GM23338 (cell line): ENCODE results near the gene SLC6A8. TPM values are rescaled to one million over a fixed set of nuclear protein-coding genes. Genes with fewer than 3 reads are reported as not detected.

Experiments used
- ATAC-seq: fragments of 200-7000 bp; cut with Tn5 transposase; 3 replicates; pipeline ENCODE4 v1.9.1; 2020
- DNase-seq: peaks from one replicate; pipeline ENCODE4 v3.0.0-alpha.2; 2015; ENCODE audit warnings: low spot score
- H2AFZ ChIP-seq: fragments of 200-600 bp; sonication (generic); 2 replicates; pipeline ENCODE4 v1.8.0; 2016; ENCODE audit warnings: antibody characterized with exemption, mild to moderate bottlenecking, moderate library complexity
- H3F3A ChIP-seq: fragments of 200-600 bp; sonication (generic); replicated peaks from 2 replicates; pipeline ENCODE4 v1.8.0; 2017; ENCODE audit warnings: antibody characterized with exemption, mixed run types, low read depth
- H3K27ac ChIP-seq: fragments of 200-600 bp; sonication (generic); 2 replicates; pipeline ENCODE4 v1.6.1; 2016; ENCODE audit warnings: low read depth
- H3K27me3 ChIP-seq: fragments of 200-600 bp; sonication (generic); 2 replicates; pipeline ENCODE4 v1.8.0; 2016; ENCODE audit warnings: mild to moderate bottlenecking, mixed run types, moderate library complexity; ENCODE audit not compliant: insufficient read depth
- H3K36me3 ChIP-seq: fragments of 200-600 bp; sonication (generic); 2 replicates; pipeline ENCODE4 v1.8.0; 2016; ENCODE audit warnings: mild to moderate bottlenecking; ENCODE audit not compliant: insufficient read depth
- H3K4me1 ChIP-seq: fragments of 200-600 bp; sonication (generic); 2 replicates; pipeline ENCODE4 v1.8.0; 2016; ENCODE audit warnings: mild to moderate bottlenecking, moderate library complexity; ENCODE audit not compliant: insufficient read depth
- H3K4me2 ChIP-seq: fragments of 200-600 bp; sonication (generic); 2 replicates; pipeline ENCODE4 v1.7.1; 2017; ENCODE audit warnings: mixed run types
- H3K4me3 ChIP-seq: fragments of 200-600 bp; sonication (generic); 2 replicates; pipeline ENCODE4 v1.6.1; 2016; ENCODE audit warnings: mixed run types
- H3K79me2 ChIP-seq: fragments of 200-600 bp; sonication (generic); replicated peaks from 2 replicates; pipeline ENCODE4 v1.8.0; 2017; ENCODE audit warnings: mild to moderate bottlenecking; ENCODE audit not compliant: insufficient read depth
- H3K9me2 ChIP-seq: fragments of 200-600 bp; sonication (generic); 2 replicates; pipeline ENCODE4 v1.8.0; 2017; ENCODE audit not compliant: insufficient read depth
- H4K20me1 ChIP-seq: fragments of 200-600 bp; sonication (generic); replicated peaks from 2 replicates; pipeline ENCODE4 v1.8.0; 2017; ENCODE audit warnings: mild to moderate bottlenecking; ENCODE audit not compliant: insufficient read depth
- H3K27ac Mint-ChIP-seq: 2 replicates; pipeline ENCODE4 v1.8.0; 2020; ENCODE audit warnings: inconsistent platforms, mild to moderate bottlenecking, moderate library complexity, mixed read lengths
- H3K27me3 Mint-ChIP-seq: 3 replicates; pipeline ENCODE4 v1.8.0; 2022; ENCODE audit warnings: low read depth, mild to moderate bottlenecking, moderate library complexity, mixed read lengths, inconsistent platforms; ENCODE audit not compliant: insufficient read depth, poor library complexity
- H3K36me3 Mint-ChIP-seq: 3 replicates; pipeline ENCODE4 v1.8.0; 2021; ENCODE audit warnings: low read depth, mild to moderate bottlenecking, inconsistent platforms, moderate library complexity, mixed read lengths
- H3K4me1 Mint-ChIP-seq: 3 replicates; pipeline ENCODE4 v1.8.0; 2020; ENCODE audit warnings: mild to moderate bottlenecking, inconsistent platforms, mixed read lengths
- H3K4me3 Mint-ChIP-seq: 3 replicates; pipeline ENCODE4 v1.8.0; 2021; ENCODE audit warnings: moderate library complexity, mild to moderate bottlenecking, inconsistent platforms, mixed read lengths
- H3K9me3 Mint-ChIP-seq: 3 replicates; pipeline ENCODE4 v1.8.0; 2020; ENCODE audit warnings: moderate library complexity, mild to moderate bottlenecking, inconsistent platforms, mixed read lengths
- CREB1 ChIP-seq: fragments of 250-450 bp; sonication (Bioruptor Pico); IDR thresholded peaks from 2 replicates; pipeline ENCODE4 v1.5.0; 2020; ENCODE audit warnings: low read depth, mild to moderate bottlenecking, moderate library complexity
- CTCF ChIP-seq, 2 experiments: fragments of 200-600 bp in 1 of 2; sonication (generic) in 1 of 2; conservative IDR thresholded peaks; 2 replicates each; pipeline versions ENCODE4 v1.5.1 to v1.6.1; 2016 to 2017; ENCODE audit warnings: antibody characterized with exemption in 2 of 2, low read depth in 2 of 2, mild to moderate bottlenecking in 2 of 2, moderate library complexity in 1 of 2
- EZH2phosphoT487 ChIP-seq: fragments of 200-600 bp; sonication (generic); IDR thresholded peaks from one replicate; pipeline ENCODE4 v1.8.1; 2018; ENCODE audit warnings: antibody characterized with exemption; ENCODE audit not compliant: unreplicated experiment
- JUNB ChIP-seq: IDR thresholded peaks from one replicate; pipeline ENCODE4 v1.6.1; 2016; ENCODE audit warnings: antibody characterized with exemption; ENCODE audit not compliant: unreplicated experiment
- NANOG ChIP-seq: IDR thresholded peaks from 2 replicates; pipeline ENCODE4 v1.6.1; 2016; ENCODE audit warnings: antibody characterized with exemption, borderline replicate concordance
- STAT1 ChIP-seq: IDR thresholded peaks from one replicate; pipeline ENCODE4 v1.6.1; 2016; ENCODE audit warnings: antibody characterized with exemption; ENCODE audit not compliant: unreplicated experiment
- ZNF331 ChIP-seq: fragments of 250-450 bp; sonication (Bioruptor Pico); IDR thresholded peaks from 2 replicates; pipeline ENCODE4 v1.5.0; 2020; ENCODE audit warnings: low read depth, mild to moderate bottlenecking, moderate library complexity
- polyA plus RNA-seq: library from polyadenylated mRNA; unstranded; fragments of >200 nt; fragmentation: Nextera tagmentation; extraction: Ambion mirVana; gene quantifications from 2 replicates; pipeline ENCODE4 v1.2.1, GENCODE V29; 2016
- total RNA-seq: library from RNA; depleted of rRNA; stranded (reverse); fragments of >200 nt; shearing (Covaris generic); gene quantifications from 2 replicates; pipeline ENCODE4 v1.2.3, GENCODE V29; 2014
- TF ChIP-seq, protein P1 (sequence below): fragments of 250-450 bp; sonication (Bioruptor Pico); IDR thresholded peaks from 2 replicates; pipeline ENCODE4 v1.5.0; 2020; ENCODE audit warnings: mild to moderate bottlenecking, moderate library complexity

Gene SLC6A8
- total and polyA plus RNA-seq, 2 experiments from 2014 or later: 19.5 to 68.6 TPM

DNA sequence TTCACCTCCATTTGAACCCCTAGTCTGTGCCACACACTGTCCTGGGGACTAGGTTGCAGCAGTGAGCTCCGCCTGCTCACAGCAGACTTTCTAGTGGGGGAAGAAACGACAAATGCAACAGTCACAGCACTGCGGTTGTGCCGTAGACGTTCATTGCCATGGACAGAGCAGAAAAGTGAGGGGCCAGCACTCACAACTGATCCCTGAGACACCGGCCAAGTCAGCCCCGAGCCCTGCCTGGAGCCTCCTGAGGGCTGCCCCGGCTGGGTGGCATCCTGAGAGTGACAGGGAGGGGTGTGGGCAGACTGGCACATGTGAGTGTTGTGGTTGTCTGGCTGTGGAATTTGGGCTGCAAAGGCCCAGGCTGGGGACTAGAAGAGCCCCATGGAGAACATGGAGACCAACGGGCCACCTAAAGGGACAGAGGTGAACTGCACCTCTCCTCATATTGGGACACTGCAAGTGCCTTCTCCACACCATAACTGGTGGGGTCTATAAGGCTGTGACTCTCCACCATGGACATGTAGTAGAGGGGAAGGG is 36.1 kb upstream of the SLC6A8 start (continued):
- TF ChIP-seq, protein P1, sequence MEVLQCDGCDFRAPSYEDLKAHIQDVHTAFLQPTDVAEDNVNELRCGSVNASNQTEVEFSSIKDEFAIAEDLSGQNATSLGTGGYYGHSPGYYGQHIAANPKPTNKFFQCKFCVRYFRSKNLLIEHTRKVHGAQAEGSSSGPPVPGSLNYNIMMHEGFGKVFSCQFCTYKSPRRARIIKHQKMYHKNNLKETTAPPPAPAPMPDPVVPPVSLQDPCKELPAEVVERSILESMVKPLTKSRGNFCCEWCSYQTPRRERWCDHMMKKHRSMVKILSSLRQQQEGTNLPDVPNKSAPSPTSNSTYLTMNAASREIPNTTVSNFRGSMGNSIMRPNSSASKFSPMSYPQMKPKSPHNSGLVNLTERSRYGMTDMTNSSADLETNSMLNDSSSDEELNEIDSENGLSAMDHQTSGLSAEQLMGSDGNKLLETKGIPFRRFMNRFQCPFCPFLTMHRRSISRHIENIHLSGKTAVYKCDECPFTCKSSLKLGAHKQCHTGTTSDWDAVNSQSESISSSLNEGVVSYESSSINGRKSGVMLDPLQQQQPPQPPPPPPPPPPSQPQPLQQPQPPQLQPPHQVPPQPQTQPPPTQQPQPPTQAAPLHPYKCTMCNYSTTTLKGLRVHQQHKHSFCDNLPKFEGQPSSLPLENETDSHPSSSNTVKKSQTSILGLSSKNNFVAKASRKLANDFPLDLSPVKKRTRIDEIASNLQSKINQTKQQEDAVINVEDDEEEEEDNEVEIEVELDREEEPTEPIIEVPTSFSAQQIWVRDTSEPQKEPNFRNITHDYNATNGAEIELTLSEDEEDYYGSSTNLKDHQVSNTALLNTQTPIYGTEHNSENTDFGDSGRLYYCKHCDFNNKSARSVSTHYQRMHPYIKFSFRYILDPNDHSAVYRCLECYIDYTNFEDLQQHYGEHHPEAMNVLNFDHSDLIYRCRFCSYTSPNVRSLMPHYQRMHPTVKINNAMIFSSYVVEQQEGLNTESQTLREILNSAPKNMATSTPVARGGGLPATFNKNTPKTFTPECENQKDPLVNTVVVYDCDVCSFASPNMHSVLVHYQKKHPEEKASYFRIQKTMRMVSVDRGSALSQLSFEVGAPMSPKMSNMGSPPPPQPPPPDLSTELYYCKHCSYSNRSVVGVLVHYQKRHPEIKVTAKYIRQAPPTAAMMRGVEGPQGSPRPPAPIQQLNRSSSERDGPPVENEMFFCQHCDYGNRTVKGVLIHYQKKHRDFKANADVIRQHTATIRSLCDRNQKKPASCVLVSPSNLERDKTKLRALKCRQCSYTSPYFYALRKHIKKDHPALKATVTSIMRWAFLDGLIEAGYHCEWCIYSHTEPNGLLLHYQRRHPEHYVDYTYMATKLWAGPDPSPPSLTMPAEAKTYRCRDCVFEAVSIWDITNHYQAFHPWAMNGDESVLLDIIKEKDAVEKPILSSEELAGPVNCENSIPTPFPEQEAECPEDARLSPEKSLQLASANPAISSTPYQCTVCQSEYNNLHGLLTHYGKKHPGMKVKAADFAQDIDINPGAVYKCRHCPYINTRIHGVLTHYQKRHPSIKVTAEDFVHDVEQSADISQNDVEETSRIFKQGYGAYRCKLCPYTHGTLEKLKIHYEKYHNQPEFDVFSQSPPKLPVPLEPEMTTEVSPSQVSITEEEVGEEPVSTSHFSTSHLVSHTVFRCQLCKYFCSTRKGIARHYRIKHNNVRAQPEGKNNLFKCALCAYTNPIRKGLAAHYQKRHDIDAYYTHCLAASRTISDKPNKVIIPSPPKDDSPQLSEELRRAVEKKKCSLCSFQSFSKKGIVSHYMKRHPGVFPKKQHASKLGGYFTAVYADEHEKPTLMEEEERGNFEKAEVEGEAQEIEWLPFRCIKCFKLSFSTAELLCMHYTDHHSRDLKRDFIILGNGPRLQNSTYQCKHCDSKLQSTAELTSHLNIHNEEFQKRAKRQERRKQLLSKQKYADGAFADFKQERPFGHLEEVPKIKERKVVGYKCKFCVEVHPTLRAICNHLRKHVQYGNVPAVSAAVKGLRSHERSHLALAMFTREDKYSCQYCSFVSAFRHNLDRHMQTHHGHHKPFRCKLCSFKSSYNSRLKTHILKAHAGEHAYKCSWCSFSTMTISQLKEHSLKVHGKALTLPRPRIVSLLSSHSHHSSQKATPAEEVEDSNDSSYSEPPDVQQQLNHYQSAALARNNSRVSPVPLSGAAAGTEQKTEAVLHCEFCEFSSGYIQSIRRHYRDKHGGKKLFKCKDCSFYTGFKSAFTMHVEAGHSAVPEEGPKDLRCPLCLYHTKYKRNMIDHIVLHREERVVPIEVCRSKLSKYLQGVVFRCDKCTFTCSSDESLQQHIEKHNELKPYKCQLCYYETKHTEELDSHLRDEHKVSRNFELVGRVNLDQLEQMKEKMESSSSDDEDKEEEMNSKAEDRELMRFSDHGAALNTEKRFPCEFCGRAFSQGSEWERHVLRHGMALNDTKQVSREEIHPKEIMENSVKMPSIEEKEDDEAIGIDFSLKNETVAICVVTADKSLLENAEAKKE (CRISPR knock-in tag): no peak
- TF ChIP-seq ZNF331 (no peak), CREB1 (CRISPR knock-in tag) (no peak), NANOG (no peak), EZH2phosphoT487 (no peak)

- H3K4me3 Mint-ChIP-seq: no peak overlapping the region
- DNase-seq (no peak), ATAC-seq (no peak)
- H3K27me3 ChIP-seq: peaks cover 10% of the 10 kb centered on the region
- no peaks in the 10 kb centered on the region for H3F3A ChIP-seq
- H3K79me2 ChIP-seq: no peaks in the 10 kb centered on the region
- H3K36me3 ChIP-seq: no peaks in the 10 kb centered on the region
- H3K4me1 Mint-ChIP-seq: peaks cover 3% of the 10 kb centered on the region; the same call in 2 of the 3 replicates
- H3K27ac ChIP-seq: no peak overlapping the region
- H3K4me1 ChIP-seq: no peaks in the 10 kb centered on the region
- H3K9me3 Mint-ChIP-seq: peaks cover 3% of the 10 kb centered on the region; the same call in 2 of the 3 replicates
- no peak overlapping the region for H3K4me2 ChIP-seq
- H4K20me1 ChIP-seq: no peaks in the 10 kb centered on the region
- no peaks in the 10 kb centered on the region for H3K36me3 Mint-ChIP-seq
- H3K27me3 Mint-ChIP-seq: peaks cover 14% of the 10 kb centered on the region
- TF ChIP-seq NANOG (no peak), ZNF331 (no peak), JUNB (no peak), STAT1 (no peak), CTCF (conservative IDR thresholded peaks at IDR 0.05; ENCODE audit: low read depth in 2 of 2) (no peak)
- TF ChIP-seq, protein P1 (CRISPR knock-in tag): no peak
- no peak overlapping the region for H3K27ac Mint-ChIP-seq
- H2AFZ ChIP-seq: no peak overlapping the region
- no peaks in the 10 kb centered on the region for H3K9me2 ChIP-seq
- no peak overlapping the region for H3K4me3 ChIP-seq
Observed at GRCh38 chrX:153653556-153653955, 34.2 kb upstream of the SLC6A8 start.
